GM19099 (cell line): ENCODE data around the gene SLC1A2.

Source experiments
- POLR2A ChIP-seq: IDR thresholded peaks from 3 replicates; pipeline ENCODE4 v1.6.1; 2011; ENCODE audit warnings: low read depth; ENCODE audit not compliant: insufficient read length; ENCODE audit errors: extremely low read depth

SLC1A2 gene

GRCh38 chr11:35366798-35367197 is 52.6 kb downstream of the SLC1A2 start:
- TF ChIP-seq POLR2A = no peak

GRCh38 chr11:35365961-35366360 is 53.4 kb downstream of the SLC1A2 start:
- no peak for TF ChIP-seq POLR2A

DNA sequence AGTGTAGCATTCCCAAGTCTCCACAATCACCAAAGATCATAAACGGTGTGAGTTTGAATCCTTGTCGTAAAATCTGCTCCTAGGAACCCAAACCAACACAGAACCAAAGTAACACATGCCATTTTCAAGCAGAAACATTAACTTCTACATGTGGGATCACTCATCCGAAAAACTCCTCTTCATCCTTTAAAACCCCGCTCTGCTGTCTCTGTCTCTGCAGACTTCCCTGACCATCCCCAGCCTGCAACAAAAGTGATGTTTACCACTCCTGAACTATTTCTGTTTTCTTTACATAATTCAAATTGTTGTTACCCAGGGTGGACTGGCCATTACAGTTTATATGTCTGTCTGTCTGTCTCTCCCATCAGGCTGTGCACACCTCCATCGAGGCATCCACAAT is 54.0 kb downstream of the SLC1A2 start:
- TF ChIP-seq POLR2A = no peak

DNA sequence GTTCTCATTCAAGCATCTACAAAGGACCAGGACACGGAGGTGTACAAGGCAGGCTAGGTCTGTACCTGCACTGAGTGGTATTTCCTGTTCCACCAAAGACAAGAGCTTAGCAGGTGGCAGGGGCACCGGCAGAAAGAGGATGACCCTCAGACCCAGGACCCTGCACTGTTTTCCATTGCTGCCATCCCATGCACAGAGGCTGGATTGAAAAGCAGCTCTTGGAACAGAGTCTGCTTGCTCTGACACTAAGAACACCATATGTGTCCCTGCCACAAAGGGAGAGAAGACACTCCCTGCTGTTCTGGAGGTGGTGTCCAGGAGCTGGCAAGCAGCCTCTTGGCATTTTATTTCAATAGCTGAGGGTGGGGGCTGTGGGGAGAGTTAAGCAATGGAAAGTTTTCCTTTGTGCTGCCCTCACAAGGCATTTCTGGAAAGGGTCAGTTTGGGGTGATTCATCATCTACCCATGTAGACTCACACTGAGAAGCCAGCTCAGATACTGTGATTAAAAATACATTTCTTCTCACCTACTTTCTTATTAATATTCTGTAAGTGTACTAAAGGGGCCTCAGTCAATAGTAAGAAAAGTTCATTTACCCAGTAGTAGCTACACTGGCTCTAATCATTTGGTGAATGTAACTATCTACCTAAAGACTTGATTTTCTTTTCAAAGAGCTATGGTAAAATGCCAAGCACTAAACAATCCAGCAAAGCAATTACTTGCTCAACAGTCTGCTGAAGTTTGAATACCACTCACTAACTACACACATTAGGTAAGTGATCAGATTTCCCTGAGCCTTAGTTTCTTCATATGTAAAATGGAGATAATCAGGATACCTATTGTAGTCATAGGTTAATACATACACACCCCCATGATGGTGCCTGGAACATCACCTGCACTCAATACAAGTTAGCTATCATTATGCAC is 55.2 kb downstream of the SLC1A2 start:
- TF ChIP-seq POLR2A = no peak

GRCh38 chr11:35363246-35363801 is 56.0 kb downstream of the SLC1A2 start:
- no peak for TF ChIP-seq POLR2A

GRCh38 chr11:35362521-35362980 is 56.8 kb downstream of the SLC1A2 start:
- TF ChIP-seq POLR2A = no peak

- no peak for TF ChIP-seq POLR2A
Observed at GRCh38 chr11:35360055-35360530, 59.3 kb downstream of the SLC1A2 start.

DNA sequence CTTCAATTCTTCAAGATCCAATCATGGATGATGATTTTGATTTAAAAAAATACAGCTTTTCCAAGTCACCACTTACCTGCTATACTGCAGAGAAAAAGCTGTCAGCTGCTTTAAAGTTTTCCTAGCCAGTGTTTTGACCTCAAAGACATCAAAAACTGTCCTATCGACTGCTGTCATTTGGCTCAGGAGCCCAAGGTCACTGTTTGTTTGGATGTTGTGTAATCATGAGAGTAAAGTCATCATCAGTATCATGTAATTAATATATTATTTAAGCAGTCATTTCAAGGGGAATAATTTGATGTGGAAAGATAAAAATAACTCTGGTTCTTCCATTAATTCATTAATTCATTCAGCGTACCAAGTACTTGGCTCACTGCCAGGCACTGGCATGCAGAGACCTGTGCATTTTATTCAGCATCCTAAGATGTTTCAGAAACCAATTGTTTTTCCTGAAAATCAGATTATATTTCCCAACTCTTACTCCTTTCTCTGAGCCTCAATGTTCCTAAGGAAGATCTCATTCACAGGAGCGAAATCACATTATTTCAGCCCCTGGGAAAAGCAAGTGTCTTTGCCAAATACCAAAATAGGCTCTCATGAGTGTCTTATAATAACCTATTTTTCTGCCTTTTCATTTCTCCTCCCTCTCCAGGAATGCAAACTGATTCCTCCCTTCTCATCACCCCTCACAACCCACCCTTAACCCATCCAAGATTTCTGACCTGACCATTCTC is 59.9 kb downstream of the SLC1A2 start:
- TF ChIP-seq POLR2A = no peak

DNA sequence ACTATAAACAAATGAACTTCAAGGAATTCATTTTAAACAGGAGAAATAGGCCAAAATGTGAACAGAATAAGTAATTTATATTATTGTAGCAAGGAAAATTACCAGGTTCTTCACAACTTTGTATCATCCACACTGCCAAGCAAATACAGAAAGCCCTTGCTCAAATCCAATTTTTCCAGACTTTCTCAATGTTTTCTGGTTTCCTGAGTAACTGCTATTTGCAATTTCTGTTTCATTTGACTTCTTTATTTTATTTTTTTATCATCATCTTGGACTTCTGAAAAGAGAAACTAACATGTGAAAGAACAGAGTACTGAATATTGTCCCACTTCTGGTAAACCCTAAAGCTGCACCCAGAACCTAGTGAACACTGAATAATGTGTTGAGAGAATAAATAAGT is 61.0 kb downstream of the SLC1A2 start:
- no peak for TF ChIP-seq POLR2A

DNA sequence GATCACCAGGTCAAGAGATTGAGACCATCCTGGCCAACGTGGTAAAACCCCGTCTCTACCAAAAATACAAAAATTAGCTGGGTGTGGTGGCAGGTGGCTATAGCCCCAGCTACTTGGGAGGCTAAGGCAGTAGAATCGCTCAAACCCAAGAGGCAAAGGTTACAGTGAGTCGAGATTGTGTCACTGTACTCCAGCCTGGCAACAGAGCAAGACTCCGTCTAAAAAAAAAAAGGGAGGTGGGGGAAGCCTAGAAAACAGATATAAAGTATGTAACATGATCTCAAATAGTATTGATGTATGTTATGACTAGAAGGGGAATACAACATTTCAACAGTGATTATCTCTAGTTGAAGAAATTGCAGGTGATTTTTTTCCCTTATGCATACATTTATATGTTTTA is 61.4 kb downstream of the SLC1A2 start:
- TF ChIP-seq POLR2A = no peak

DNA sequence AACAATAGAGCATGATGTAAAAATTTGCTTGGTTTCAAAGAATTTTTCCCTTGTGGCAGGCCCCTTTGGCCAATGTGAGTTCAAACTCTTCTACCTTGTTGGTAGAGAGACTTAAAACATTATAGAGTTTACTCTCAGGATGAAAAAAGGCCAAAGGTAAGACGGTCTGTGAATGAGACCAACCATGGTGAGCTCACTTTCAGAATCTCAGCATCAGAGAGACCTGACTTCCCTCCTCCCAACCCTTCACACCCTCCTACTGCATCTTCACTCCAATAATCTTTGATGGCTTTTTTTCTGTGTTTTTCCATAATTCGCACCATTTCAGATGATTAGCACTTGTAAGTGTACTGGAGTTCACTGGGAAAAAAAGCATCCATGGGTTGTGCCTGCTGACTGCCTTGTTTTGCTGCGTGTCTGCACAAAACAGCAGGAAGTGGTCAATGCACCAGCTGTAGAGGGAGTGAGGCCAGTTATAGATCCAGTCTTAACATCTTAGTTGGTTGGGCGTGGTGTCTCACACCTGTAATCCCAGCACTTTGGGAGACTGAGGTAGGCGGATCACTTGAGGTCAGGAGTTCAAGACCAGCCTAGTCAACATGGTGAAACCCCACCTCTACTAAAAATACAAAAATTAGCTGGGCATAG is 64.1 kb downstream of the SLC1A2 start:
- TF ChIP-seq POLR2A = no peak

GRCh38 chr11:35354644-35355043 is 64.7 kb downstream of the SLC1A2 start:
- TF ChIP-seq POLR2A = no peak

DNA sequence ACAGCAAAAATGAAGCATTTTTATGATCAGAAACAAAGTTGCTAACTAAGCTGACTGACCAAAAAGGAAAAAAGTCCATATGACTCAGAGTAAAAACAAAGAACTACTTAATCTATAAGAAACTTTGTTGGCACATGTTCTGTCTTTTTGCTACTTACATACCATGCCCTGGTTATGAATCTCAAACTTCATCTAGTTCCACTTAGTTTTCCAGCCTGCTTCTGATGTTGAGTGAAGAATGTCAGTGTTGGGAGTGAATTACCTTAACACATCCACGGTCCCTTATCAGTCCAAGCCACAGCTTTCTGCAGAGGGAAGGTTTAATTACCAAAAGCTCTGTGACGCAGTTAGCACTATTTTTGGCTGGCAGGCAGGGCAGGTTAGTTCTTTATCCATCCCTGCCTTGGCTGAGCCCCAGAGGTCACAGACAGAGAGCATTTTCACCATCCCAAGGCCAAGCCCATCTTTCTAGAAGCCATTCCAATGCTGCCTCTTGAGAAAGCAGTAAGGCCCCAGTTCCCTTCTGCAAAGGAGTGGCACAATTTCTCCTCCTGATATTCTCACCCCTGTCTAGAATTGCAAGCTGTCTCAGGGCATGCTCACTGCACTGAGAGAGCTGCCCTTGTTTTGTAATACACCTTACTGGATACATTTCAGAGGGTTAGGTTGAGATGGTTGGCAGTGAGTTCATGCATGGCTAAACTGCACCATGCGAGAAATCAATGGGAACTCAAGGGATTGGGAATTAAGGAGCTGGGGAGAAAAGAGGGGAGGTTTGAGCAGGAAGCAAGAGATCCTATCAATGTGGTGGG is 67.1 kb downstream of the SLC1A2 start:
- no peak for TF ChIP-seq POLR2A

GRCh38 chr11:35349897-35350296 is 69.5 kb downstream of the SLC1A2 start:
- no peak for TF ChIP-seq POLR2A
